Cardiac fibroblast (primary cell): ENCODE measurements around the gene TRMT2B.

ENCODE experiments used
- DNase-seq, 2 donors: peaks; one replicate each; pipeline versions ENCODE4 v3.0.0 to v3.0.0-alpha.2; 2010; ENCODE audit warnings: low read depth in 2 of 2
- H3K4me3 ChIP-seq, 2 donors: replicated peaks in 1 of 2; 1 replicate in 1 of 2; 2 replicates in 1 of 2; pipeline ENCODE4 v1.5.1; 2011; ENCODE audit warnings: low read depth in 2 of 2, low read length in 2 of 2, mild to moderate bottlenecking in 2 of 2, moderate library complexity in 1 of 2
- CTCF ChIP-seq: IDR thresholded peaks from one replicate; pipeline ENCODE4 v1.5.1; 2011; ENCODE audit warnings: low read depth, mild to moderate bottlenecking, low read length, inconsistent platforms

Gene TRMT2B, protein sequence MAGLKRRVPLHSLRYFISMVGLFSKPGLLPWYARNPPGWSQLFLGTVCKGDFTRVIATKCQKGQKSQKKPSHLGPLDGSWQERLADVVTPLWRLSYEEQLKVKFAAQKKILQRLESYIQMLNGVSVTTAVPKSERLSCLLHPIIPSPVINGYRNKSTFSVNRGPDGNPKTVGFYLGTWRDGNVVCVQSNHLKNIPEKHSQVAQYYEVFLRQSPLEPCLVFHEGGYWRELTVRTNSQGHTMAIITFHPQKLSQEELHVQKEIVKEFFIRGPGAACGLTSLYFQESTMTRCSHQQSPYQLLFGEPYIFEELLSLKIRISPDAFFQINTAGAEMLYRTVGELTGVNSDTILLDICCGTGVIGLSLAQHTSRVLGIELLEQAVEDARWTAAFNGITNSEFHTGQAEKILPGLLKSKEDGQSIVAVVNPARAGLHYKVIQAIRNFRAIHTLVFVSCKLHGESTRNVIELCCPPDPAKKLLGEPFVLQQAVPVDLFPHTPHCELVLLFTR

DNA sequence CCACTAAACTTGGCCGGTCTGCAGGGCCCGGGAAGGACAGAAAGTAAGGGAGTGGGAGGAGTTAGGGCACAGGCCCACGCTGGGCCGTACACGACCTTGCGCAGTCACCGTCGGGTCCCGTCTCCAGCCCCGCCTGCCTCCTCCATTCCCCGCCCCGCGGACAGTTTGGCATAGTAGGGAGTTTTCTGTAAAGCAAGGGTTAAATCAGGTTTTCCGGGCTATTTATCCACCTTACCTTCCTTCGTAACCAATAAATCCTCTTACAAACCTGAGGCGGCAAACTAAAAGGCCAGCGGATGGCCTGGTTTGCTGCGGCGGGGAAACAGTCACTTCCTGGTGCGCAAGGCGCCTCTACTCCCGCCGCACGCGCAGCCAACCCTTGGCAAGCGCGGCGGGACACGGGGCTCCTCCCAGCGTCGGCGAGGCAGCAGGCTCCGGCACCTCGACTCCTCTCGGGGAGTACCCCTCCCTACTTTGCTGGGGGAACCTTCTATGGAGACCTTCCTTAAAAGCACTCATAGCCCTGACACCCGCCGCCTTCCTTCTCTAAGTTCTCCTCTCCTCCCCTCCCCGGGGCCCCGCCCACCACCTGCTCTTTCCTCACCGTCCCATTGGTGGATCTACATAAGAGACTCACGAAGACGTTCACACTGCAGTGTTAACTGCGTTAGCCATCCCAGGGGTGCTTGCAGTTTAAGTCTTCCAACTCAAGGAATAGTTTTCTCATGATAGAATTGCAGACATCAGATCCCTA lies at the start of gene TRMT2B:
TSS of gene TRMT2B (minus strand) at position 563 of the 754 bp plus-strand sequence. CDS start 9,822 bp downstream, outside the sequence.
- H3K4me3 ChIP-seq: peak within 1 kb of the TSS; percentile 50 to 63
- no peak for TF ChIP-seq CTCF

DNA sequence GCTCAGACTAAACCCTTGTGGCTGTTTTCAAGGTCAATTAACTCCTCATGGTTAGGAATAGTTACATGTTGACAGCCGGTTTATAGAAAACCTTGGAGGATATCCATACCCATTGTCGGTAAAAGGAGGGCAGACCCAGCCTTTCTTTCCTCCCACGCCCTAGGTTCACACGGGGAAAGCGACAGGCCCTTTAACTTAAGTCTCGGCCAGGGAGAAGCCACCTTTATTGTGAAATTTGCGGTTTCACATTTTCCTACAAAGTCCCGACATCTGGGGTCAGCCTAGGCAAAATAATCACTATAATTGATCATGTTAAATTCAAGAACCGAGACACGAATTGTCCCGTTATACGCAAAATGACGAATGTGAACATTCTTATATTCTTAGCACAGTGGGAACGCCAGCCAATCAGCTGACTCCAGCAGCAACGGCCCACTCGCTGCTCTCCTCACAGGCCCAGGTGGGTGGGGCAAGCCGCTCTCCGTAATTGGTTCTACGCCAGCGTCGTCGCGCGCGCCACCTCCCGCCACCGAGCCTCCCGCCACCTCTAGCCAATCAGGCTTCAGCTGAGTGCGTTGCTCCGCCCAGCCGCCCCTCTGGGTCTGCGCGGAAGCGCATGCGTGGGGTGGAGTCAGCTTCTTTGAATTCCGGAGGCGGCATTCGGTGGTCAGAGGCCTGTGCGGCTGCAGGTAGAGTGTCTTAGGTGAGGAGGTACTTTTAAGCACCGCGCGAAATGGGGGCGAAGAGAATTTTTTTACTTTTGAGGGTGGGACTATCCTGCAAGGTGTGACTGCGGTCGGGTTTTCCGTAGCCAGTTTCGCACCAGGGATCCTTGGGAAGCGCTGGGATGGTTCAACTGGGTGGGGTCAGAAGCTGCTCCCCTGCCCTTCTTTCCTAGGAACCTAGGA lies 45.9 kb upstream of the TRMT2B start, which contains the start of gene CENPI:
TSS of gene CENPI (plus strand) at position 659 of the 908 bp plus-strand sequence. CDS start 2,867 bp downstream, outside the sequence.
- TF ChIP-seq CTCF: no peak
- peak within 1 kb of the TSS; percentile 47 to 65 for H3K4me3 ChIP-seq
- DNase-seq: peak; percentile 94 to 95

More for the DNA sequence above, at the start of gene TRMT2B:
- DNase-seq: peak; percentile 68 to 76

- no peak for DNase-seq
- no peak overlapping the region for H3K4me3 ChIP-seq
- no peak for TF ChIP-seq CTCF
These were observed 39.9 kb upstream of the TRMT2B start for GRCh38 chrX:101091817-101092216.

DNA sequence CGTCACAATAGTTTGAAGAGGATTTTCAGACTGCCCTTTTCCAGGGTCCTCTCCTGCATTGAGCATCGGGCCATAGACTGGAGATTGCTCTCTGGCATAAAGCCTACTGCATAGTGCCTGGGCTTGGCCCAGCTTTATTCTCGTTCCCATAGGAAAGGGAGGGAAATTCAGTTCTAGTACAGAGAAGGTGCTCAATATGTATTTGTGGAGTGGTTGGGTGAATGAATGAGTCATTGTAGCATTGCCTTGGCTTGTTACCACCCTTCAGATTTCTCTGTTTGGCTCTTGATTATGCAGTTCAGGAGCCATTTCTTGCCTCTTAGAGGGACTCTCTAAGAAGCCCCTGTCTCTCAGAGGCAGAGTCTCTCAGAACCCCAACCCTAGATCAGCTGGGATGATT lies 29.3 kb upstream of the TRMT2B start:
- no peak for TF ChIP-seq CTCF
- DNase-seq: no peak
- H3K4me3 ChIP-seq: no peak overlapping the region

- no peak overlapping the region for H3K4me3 ChIP-seq
These were observed 28.6 kb upstream of the TRMT2B start for GRCh38 chrX:101080326-101081124.

More at GRCh38 chrX:101080326-101081124, 28.6 kb upstream of the TRMT2B start:
- no peak for TF ChIP-seq CTCF
- no peak for DNase-seq
